H1 (cell line): ENCODE measurements around the gene NME9. TPM values are rescaled to one million over a fixed set of nuclear protein-coding genes. Genes with fewer than 3 reads are reported as not detected.

Experiments
- ASH2L ChIP-seq: fragments of 200-600, 300-600 bp; sonication (generic); IDR thresholded peaks from one replicate; pipeline ENCODE4 v1.7.1; 2017; ENCODE audit warnings: low read length
- BACH1 ChIP-seq: IDR thresholded peaks from 2 replicates; pipeline ENCODE4 v1.6.1; 2012; ENCODE audit warnings: low read length, improper control_type of control experiment
- CBX5 ChIP-seq: fragments of 300-800, 300-1000 bp; sonication (generic); IDR thresholded peaks from 2 replicates; pipeline ENCODE4 v1.7.1; 2016; ENCODE audit warnings: antibody characterized with exemption, low read length, low read depth
- CHD1 ChIP-seq: IDR thresholded peaks from 2 replicates; pipeline ENCODE4 v1.6.1; 2012; ENCODE audit warnings: low read depth, low read length, improper control_type of control experiment
- CHD2 ChIP-seq: IDR thresholded peaks from 2 replicates; pipeline ENCODE4 v1.6.1; 2012; ENCODE audit warnings: low read length, improper control_type of control experiment
- EGR1 ChIP-seq: IDR thresholded peaks from 2 replicates; pipeline ENCODE4 v1.6.1; 2011; ENCODE audit warnings: low read depth, low read length, borderline replicate concordance
- FOSL1 ChIP-seq: IDR thresholded peaks from 2 replicates; pipeline ENCODE4 v1.6.1; 2011; ENCODE audit warnings: mild to moderate bottlenecking, low read depth, low read length, moderate library complexity; ENCODE audit not compliant: insufficient read depth
- HDAC6 ChIP-seq: IDR thresholded peaks from one replicate; pipeline ENCODE4 v1.7.1; 2012; ENCODE audit warnings: low read depth, mild to moderate bottlenecking, inconsistent platforms, low read length, moderate library complexity
- JUN ChIP-seq: IDR thresholded peaks from 2 replicates; pipeline ENCODE4 v1.6.1; 2011; ENCODE audit warnings: low read depth, mild to moderate bottlenecking, improper control_type of control experiment, low read length
- JUND ChIP-seq: IDR thresholded peaks from 2 replicates; pipeline ENCODE4 v1.6.1; 2011; ENCODE audit warnings: mild to moderate bottlenecking, improper control_type of control experiment, low read length
- KDM1A ChIP-seq: fragments of 200-600, 300-600 bp; sonication (generic); IDR thresholded peaks from 2 replicates; pipeline ENCODE4 v1.7.1; 2016; ENCODE audit warnings: mild to moderate bottlenecking, low read length, borderline replicate concordance
- POLR2AphosphoS5 ChIP-seq: IDR thresholded peaks from 2 replicates; pipeline ENCODE4 v1.6.1; 2011; ENCODE audit warnings: low read depth, low read length
- POU5F1 ChIP-seq: IDR thresholded peaks from 2 replicates; pipeline ENCODE4 v1.6.1; 2011; ENCODE audit warnings: low read depth, mild to moderate bottlenecking, low read length, moderate library complexity
- RAD21 ChIP-seq, 2 experiments: IDR thresholded peaks in 1 of 2; conservative IDR thresholded peaks in 1 of 2; 2 replicates each; pipeline ENCODE4 v1.6.1; 2011; ENCODE audit warnings: low read depth in 2 of 2, low read length in 2 of 2, improper control_type of control experiment in 1 of 2, inconsistent platforms in 1 of 2, mild to moderate bottlenecking in 1 of 2, moderate library complexity in 1 of 2
- RBBP5 ChIP-seq: IDR thresholded peaks from 2 replicates; pipeline ENCODE4 v1.7.1; 2012; ENCODE audit warnings: low read depth, mild to moderate bottlenecking, inconsistent platforms, low read length, moderate library complexity, borderline replicate concordance
- RXRA ChIP-seq: IDR thresholded peaks from 2 replicates; pipeline ENCODE4 v1.6.1; 2011; ENCODE audit warnings: low read depth, mild to moderate bottlenecking, low read length, moderate library complexity; ENCODE audit not compliant: insufficient read depth
- SIN3A ChIP-seq, 2 experiments: IDR thresholded peaks in 1 of 2; conservative IDR thresholded peaks in 1 of 2; 2 replicates each; pipeline ENCODE4 v1.6.1; 2011 to 2012; ENCODE audit warnings: low read length in 2 of 2, improper control_type of control experiment in 1 of 2, low read depth in 1 of 2, mild to moderate bottlenecking in 1 of 2
- SIX5 ChIP-seq: IDR thresholded peaks from 2 replicates; pipeline ENCODE4 v1.6.1; 2011; ENCODE audit warnings: mild to moderate bottlenecking, low read depth, low read length
- SP4 ChIP-seq: IDR thresholded peaks from 2 replicates; pipeline ENCODE4 v1.6.1; 2012; ENCODE audit warnings: low read length, inconsistent platforms
- SUZ12 ChIP-seq: fragments of 200-600 bp; sonication (generic); IDR thresholded peaks from 2 replicates; pipeline ENCODE4 v1.6.1; 2012; ENCODE audit warnings: mild to moderate bottlenecking, inconsistent platforms, low read length, moderate library complexity, mixed read lengths
- TAF7 ChIP-seq: optimal IDR thresholded peaks from 2 replicates; pipeline ENCODE3; 2011; ENCODE audit warnings: low read depth, mild to moderate bottlenecking, inconsistent platforms, low read length, moderate library complexity, borderline replicate concordance
- USF2 ChIP-seq: IDR thresholded peaks from 2 replicates; pipeline ENCODE4 v1.6.1; 2011; ENCODE audit warnings: low read length, improper control_type of control experiment
- YY1 ChIP-seq: IDR thresholded peaks from 2 replicates; pipeline ENCODE4 v1.6.1; 2011; ENCODE audit warnings: low read depth, mild to moderate bottlenecking, low read length
- ZNF274 ChIP-seq: IDR thresholded peaks from 2 replicates; pipeline ENCODE4 v1.7.0; 2012; ENCODE audit warnings: low read length, borderline replicate concordance; ENCODE audit errors: extremely low read depth
- polyA plus RNA-seq, 7 experiments: library from polyadenylated mRNA; depleted of rRNA in 3 of 7; stranded (reverse) in 5 of 7; unstranded in 2 of 7; fragments of >200 nt in 5 of 7; fragments of 200-250 nt in 2 of 7; gene quantifications; 1 replicate in 5 of 7; 2 replicates in 1 of 7; 4 replicates in 1 of 7; pipeline versions ENCODE4 v1.2.1 to v1.2.3, GENCODE V29; 2011 to 2013; ENCODE audit warnings: missing spikeins in 2 of 7, mixed read lengths in 2 of 7
- total RNA-seq: library from RNA; stranded (reverse); fragmentation: NEBNext Ultra II Directional; extraction: Animal tissue kit (Norgen Biotek cat#: 25700); gene quantifications from 2 replicates; pipeline ENCODE4 v1.2.1, GENCODE V29; 2021

Gene NME9
- total and polyA plus RNA-seq, 2 of the 8 experiments (the other 6 are each of a cell fraction or from before 2014, with no cell fraction given) = 0.11 TPM; not detected in 1

GRCh38 chr3:138329127-138329983 is at the start of gene NME9 (continued):
- TF ChIP-seq JUND (no peak), BACH1 (peak; percentile 25; the same call in 1 of the 2 replicates), SUZ12 (no peak), HDAC6 (no peak), RXRA (no peak), POLR2AphosphoS5 (no peak), TAF7 (no peak), JUN (no peak), YY1 (peak; percentile 26; the same call in 1 of the 2 replicates), RBBP5 (peak; percentile 65; the same call in 1 of the 2 replicates), CHD2 (no peak), RAD21 (IDR thresholded peaks at IDR 0.05 in 1 of 2, conservative IDR thresholded peaks at IDR 0.05 in 1 of 2; ENCODE audit: low read depth in 2 of 2, low read length in 2 of 2) (peak; percentile 47 to 65), FOSL1 (no peak), ZNF274 (no peak), USF2 (no peak), SIX5 (no peak), EGR1 (no peak), KDM1A (no peak), SP4 (no peak), CBX5 (no peak), CHD1 (no peak), ASH2L (peak; percentile 76), SIN3A (conservative IDR thresholded peaks at IDR 0.05 in 1 of 2, IDR thresholded peaks at IDR 0.05 in 1 of 2; ENCODE audit: low read depth in 1 of 2, low read length in 2 of 2) (peak; percentile 65 to 83; a peak in 2 of 4 replicates), POU5F1 (no peak)
